Measurements from ENCODE around the gene CDH16.

The CDH16 gene

DNA sequence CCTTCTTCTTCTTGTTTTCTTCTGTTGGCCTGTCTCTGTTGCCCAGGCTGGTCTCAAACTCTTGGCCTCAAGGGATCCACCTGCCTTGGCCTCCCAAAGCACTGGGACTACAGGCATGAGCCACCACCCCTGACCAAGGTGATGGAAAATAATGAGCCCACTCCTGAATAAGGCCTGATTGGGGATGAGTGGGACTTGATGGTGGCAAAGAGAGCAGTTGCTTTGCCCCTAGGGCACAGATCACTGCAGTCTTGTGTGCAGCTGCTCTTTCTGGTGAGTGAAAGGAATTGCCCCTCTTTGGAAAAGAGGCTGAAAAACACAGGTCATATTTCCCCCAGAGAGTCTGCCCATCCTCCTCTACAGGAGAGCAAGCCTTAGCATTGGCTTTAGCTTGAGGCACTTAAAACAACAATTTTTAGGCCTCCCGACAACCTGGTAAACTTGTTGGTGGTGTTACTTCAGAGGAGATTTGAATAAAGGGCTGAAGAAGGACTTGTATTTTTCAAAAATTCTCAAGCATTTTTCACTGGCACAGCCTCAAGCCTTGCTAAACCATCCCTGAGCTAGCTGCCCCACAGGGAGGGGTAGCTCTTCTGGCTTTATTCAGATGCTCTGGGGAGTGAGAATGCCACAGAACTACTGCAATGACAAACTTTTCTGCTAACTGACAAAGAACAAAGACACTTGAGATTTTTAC is 44.5 kb downstream of the CDH16 start:
- Histone ChIP-seq H4K8ac (ENCODE audit: low read depth, low read length) (no peak overlapping the region), H2BK5ac (ENCODE audit: low read length) (no peak overlapping the region), H3K14ac (ENCODE audit: low read length) (no peak overlapping the region), H4K91ac (ENCODE audit: low read depth, low read length, poor library complexity) (no peak overlapping the region), H3K4ac (ENCODE audit: low read length) (no peak overlapping the region), H3K18ac (ENCODE audit: low read length) (no peak overlapping the region), H3K4me1 (ENCODE audit: control insufficient read depth in 2 of 2, insufficient read depth in 1 of 2, low read depth in 1 of 2, low read length in 2 of 2) (peaks cover 3 to 15% of the 10 kb centered on the region in 2 donors), H2AK5ac (ENCODE audit: low read depth, low read length) (no peak overlapping the region), H3K36me3 (replicated peaks in 1 of 2; ENCODE audit: control insufficient read depth in 2 of 2, insufficient read depth in 2 of 2, low read length in 2 of 2) (no peaks in the 10 kb centered on the region), H2BK120ac (ENCODE audit: low read depth, low read length) (no peak overlapping the region), H3K4me2 (ENCODE audit: insufficient read depth, low read length, poor library complexity, severe bottlenecking) (no peak overlapping the region), H3K27me3 (ENCODE audit: control insufficient read depth in 3 of 3, insufficient read depth in 3 of 3, low read depth in 1 of 3, low read length in 3 of 3) (peaks cover 0 to 10% (median 6%) of the 10 kb centered on the region in 3 experiments), H2AFZ (ENCODE audit: low read length) (no peak overlapping the region), H3K9me3 (replicated peaks in 1 of 2; ENCODE audit: control insufficient read depth in 2 of 2, insufficient read depth in 1 of 2, low read depth in 1 of 2, low read length in 2 of 2) (no peaks in the 10 kb centered on the region), H3K23ac (ENCODE audit: low read depth, low read length, poor library complexity) (no peak overlapping the region), H3K79me1 (ENCODE audit: low read depth, low read length) (no peaks in the 10 kb centered on the region), H2BK15ac (ENCODE audit: low read length) (no peak overlapping the region), H2BK12ac (ENCODE audit: low read length) (no peak overlapping the region), H3K4me3 (ENCODE audit: low read length in 2 of 2) (no peak overlapping the region), H3K27ac (replicated peaks; ENCODE audit: low read length) (no peak overlapping the region), H3K9ac (ENCODE audit: low read depth, low read length, poor library complexity) (no peak overlapping the region)
- no CpG with 5 or more reads among the region's 1 CpG for WGBS, 2 donors (ENCODE audit: extremely low coverage in 2 of 2, insufficient read length in 2 of 2, insufficient replicate concordance in 1 of 2)
- DNase-seq (ENCODE audit: low spot score): no peak

DNA sequence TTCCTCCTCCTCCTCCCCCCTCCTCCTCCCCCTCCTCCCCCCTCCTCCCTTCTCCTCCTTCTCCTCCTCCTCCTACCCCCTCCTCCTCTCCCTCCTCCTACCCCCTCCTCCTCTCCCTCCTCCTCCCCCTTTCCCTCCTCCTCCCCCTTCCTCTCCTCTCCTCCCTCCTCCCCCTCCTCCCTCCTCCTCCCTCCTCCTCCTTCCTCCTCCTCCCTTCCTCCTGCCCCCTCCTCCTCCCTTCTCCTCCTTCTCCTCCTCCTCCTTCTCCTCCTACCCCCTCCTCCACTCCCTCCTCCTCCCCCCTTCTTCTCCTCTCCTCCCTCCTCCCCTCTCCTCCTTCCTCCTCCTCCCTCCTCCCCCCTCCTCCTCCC is 45.0 kb downstream of the CDH16 start:
- Histone ChIP-seq H3K4ac (ENCODE audit: low read length) (no peak overlapping the region), H2BK12ac (ENCODE audit: low read length) (no peak overlapping the region), H2BK5ac (ENCODE audit: low read length) (no peak overlapping the region), H3K4me1 (ENCODE audit: control insufficient read depth in 2 of 2, insufficient read depth in 1 of 2, low read depth in 1 of 2, low read length in 2 of 2) (peaks cover 3 to 15% of the 10 kb centered on the region in 2 donors), H3K9ac (ENCODE audit: low read depth, low read length, poor library complexity) (no peak overlapping the region), H3K14ac (ENCODE audit: low read length) (no peak overlapping the region), H2AK5ac (ENCODE audit: low read depth, low read length) (no peak overlapping the region), H3K4me3 (ENCODE audit: low read length in 2 of 2) (no peak overlapping the region), H3K23ac (ENCODE audit: low read depth, low read length, poor library complexity) (no peak overlapping the region), H3K18ac (ENCODE audit: low read length) (no peak overlapping the region), H2BK120ac (ENCODE audit: low read depth, low read length) (no peak overlapping the region), H4K8ac (ENCODE audit: low read depth, low read length) (no peak overlapping the region), H3K4me2 (ENCODE audit: insufficient read depth, low read length, poor library complexity, severe bottlenecking) (no peak overlapping the region), H3K9me3 (replicated peaks in 1 of 2; ENCODE audit: control insufficient read depth in 2 of 2, insufficient read depth in 1 of 2, low read depth in 1 of 2, low read length in 2 of 2) (no peaks in the 10 kb centered on the region), H3K79me1 (ENCODE audit: low read depth, low read length) (no peaks in the 10 kb centered on the region), H3K36me3 (replicated peaks in 1 of 2; ENCODE audit: control insufficient read depth in 2 of 2, insufficient read depth in 2 of 2, low read length in 2 of 2) (no peaks in the 10 kb centered on the region), H2BK15ac (ENCODE audit: low read length) (no peak overlapping the region), H3K27ac (replicated peaks; ENCODE audit: low read length) (no peak overlapping the region), H3K27me3 (ENCODE audit: control insufficient read depth in 3 of 3, insufficient read depth in 3 of 3, low read depth in 1 of 3, low read length in 3 of 3) (peaks cover 0 to 10% (median 6%) of the 10 kb centered on the region in 3 experiments), H4K91ac (ENCODE audit: low read depth, low read length, poor library complexity) (no peak overlapping the region), H2AFZ (ENCODE audit: low read length) (no peak overlapping the region)
- no peak for DNase-seq (ENCODE audit: low spot score)

DNA sequence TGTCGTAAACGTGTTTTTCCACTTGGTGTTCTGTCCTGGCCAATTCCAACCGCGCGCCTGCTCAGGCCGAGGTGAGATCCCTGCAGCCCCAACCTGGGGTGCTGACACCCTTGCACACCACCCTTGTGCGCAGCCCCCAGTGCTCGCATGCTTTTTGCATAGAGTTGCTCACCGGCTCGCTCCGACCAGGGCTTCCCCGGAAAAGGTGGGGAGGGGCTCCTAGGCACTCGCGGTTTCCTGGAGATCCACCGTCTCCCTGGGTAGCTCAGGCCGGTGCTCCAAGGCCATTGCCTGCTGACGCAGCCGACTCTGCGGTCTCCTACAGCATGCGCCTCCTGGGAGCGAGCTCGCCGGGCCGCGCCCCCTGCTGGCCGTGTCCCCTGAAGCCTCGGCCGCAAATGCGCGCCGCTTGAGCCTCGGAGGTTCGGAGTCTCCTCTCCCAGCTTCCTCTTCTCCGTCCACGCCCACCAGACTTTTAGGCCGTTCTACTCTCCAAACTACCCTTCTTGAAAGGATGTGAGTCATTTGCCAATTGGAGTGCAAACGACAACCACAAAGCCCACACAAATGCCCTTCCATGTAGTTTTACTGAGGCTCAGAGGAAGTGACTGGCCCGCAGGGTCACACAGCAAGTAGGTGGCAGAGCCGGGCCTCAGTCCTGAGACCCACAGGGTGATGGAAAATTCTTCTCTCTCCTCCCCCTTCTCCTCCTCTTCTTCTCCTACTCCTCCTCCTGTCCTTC is 45.6 kb downstream of the CDH16 start:
- H2BK120ac ChIP-seq (ENCODE audit: low read depth, low read length): no peak overlapping the region
- no peak overlapping the region for H2BK5ac ChIP-seq (ENCODE audit: low read length)
- H3K9me3 ChIP-seq (replicated peaks in 1 of 2; ENCODE audit: control insufficient read depth in 2 of 2, insufficient read depth in 1 of 2, low read depth in 1 of 2, low read length in 2 of 2): no peaks in the 10 kb centered on the region
- no CpG with 5 or more reads among the region's 39 CpGs for WGBS, 2 donors (ENCODE audit: extremely low coverage in 2 of 2, insufficient read length in 2 of 2, insufficient replicate concordance in 1 of 2)
- no peak overlapping the region for H2BK15ac ChIP-seq (ENCODE audit: low read length)
- DNase-seq (ENCODE audit: low spot score): peak; percentile 64
- peak overlapping the region; percentile 68 for H3K9ac ChIP-seq (ENCODE audit: low read depth, low read length, poor library complexity)
- peak overlapping the region; percentile 90 for H2AFZ ChIP-seq (ENCODE audit: low read length)
- no peak overlapping the region for H3K14ac ChIP-seq (ENCODE audit: low read length)
- no peak overlapping the region for H4K8ac ChIP-seq (ENCODE audit: low read depth, low read length)
- H3K4me1 ChIP-seq (ENCODE audit: control insufficient read depth in 2 of 2, insufficient read depth in 1 of 2, low read depth in 1 of 2, low read length in 2 of 2): peaks cover 3 to 10% of the 10 kb centered on the region in 2 donors
- H3K23ac ChIP-seq (ENCODE audit: low read depth, low read length, poor library complexity): peak overlapping the region; percentile 22
- H2AK5ac ChIP-seq (ENCODE audit: low read depth, low read length): no peak overlapping the region
- H3K27me3 ChIP-seq (ENCODE audit: control insufficient read depth in 3 of 3, insufficient read depth in 3 of 3, low read depth in 1 of 3, low read length in 3 of 3): peaks cover 0 to 10% (median 6%) of the 10 kb centered on the region in 3 experiments
- H3K4ac ChIP-seq (ENCODE audit: low read length): no peak overlapping the region
- peak overlapping the region; percentile 48 for H3K4me2 ChIP-seq (ENCODE audit: insufficient read depth, low read length, poor library complexity, severe bottlenecking)
- no peaks in the 10 kb centered on the region for H3K79me1 ChIP-seq (ENCODE audit: low read depth, low read length)
- peak overlapping the region; percentile 45 for H3K18ac ChIP-seq (ENCODE audit: low read length)
- H3K36me3 ChIP-seq (replicated peaks in 1 of 2; ENCODE audit: control insufficient read depth in 2 of 2, insufficient read depth in 2 of 2, low read length in 2 of 2): no peaks in the 10 kb centered on the region
- H2BK12ac ChIP-seq (ENCODE audit: low read length): no peak overlapping the region
- H3K27ac ChIP-seq (replicated peaks; ENCODE audit: low read length): no peak overlapping the region
- peak overlapping the region; percentile 2 to 40 for H3K4me3 ChIP-seq (ENCODE audit: low read length in 2 of 2)
- no peak overlapping the region for H4K91ac ChIP-seq (ENCODE audit: low read depth, low read length, poor library complexity)

DNA sequence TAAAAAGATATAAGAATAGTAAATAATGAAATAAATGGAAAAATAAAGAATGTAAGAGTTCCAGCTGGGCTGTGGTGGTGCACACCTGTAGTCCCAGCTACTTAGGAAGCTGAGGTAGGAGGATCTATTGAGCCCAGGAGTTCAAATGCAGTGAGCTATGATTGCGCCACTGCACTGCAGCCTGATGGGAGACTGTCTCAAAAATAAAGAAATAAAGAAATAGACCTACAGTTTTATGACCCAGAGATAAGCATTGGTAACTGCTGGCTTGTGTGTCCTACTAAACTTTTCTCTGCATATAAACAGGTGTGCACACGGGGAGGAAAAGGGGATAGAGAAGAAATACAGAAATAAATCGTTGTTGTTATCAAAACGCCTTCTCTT is 46.1 kb downstream of the CDH16 start:
- Histone ChIP-seq H3K14ac (ENCODE audit: low read length) (no peak overlapping the region), H3K27me3 (ENCODE audit: control insufficient read depth in 3 of 3, insufficient read depth in 3 of 3, low read depth in 1 of 3, low read length in 3 of 3) (peaks cover 0 to 10% (median 6%) of the 10 kb centered on the region in 3 experiments), H3K4me2 (ENCODE audit: insufficient read depth, low read length, poor library complexity, severe bottlenecking) (peak overlapping the region; percentile 48), H3K36me3 (replicated peaks in 1 of 2; ENCODE audit: control insufficient read depth in 2 of 2, insufficient read depth in 2 of 2, low read length in 2 of 2) (no peaks in the 10 kb centered on the region), H3K23ac (ENCODE audit: low read depth, low read length, poor library complexity) (no peak overlapping the region), H3K9ac (ENCODE audit: low read depth, low read length, poor library complexity) (no peak overlapping the region), H3K4ac (ENCODE audit: low read length) (no peak overlapping the region), H3K4me1 (ENCODE audit: control insufficient read depth in 2 of 2, insufficient read depth in 1 of 2, low read depth in 1 of 2, low read length in 2 of 2) (peaks cover 3 to 10% of the 10 kb centered on the region in 2 donors), H2AK5ac (ENCODE audit: low read depth, low read length) (no peak overlapping the region), H3K4me3 (ENCODE audit: low read length in 2 of 2) (peak overlapping the region in 1 of 2 donors; percentile 40), H2AFZ (ENCODE audit: low read length) (peak overlapping the region; percentile 90), H3K79me1 (ENCODE audit: low read depth, low read length) (no peaks in the 10 kb centered on the region), H3K27ac (replicated peaks; ENCODE audit: low read length) (no peak overlapping the region), H3K18ac (ENCODE audit: low read length) (no peak overlapping the region), H2BK5ac (ENCODE audit: low read length) (no peak overlapping the region), H4K91ac (ENCODE audit: low read depth, low read length, poor library complexity) (no peak overlapping the region), H2BK120ac (ENCODE audit: low read depth, low read length) (no peak overlapping the region), H4K8ac (ENCODE audit: low read depth, low read length) (no peak overlapping the region), H2BK12ac (ENCODE audit: low read length) (no peak overlapping the region), H2BK15ac (ENCODE audit: low read length) (no peak overlapping the region), H3K9me3 (replicated peaks in 1 of 2; ENCODE audit: control insufficient read depth in 2 of 2, insufficient read depth in 1 of 2, low read depth in 1 of 2, low read length in 2 of 2) (no peaks in the 10 kb centered on the region)
- no CpG with 5 or more reads among the region's 4 CpGs for WGBS, 2 donors (ENCODE audit: extremely low coverage in 2 of 2, insufficient read length in 2 of 2, insufficient replicate concordance in 1 of 2)
- no peak for DNase-seq (ENCODE audit: low spot score)

Measured in neuronal stem cell (in vitro differentiated cells).